SK-N-SH (cell line): Measurements from ENCODE around the gene SPI1. TPM values are rescaled to one million over a fixed set of nuclear protein-coding genes. Genes with fewer than 3 reads are reported as not detected.

Source experiments
- CTCF ChIA-PET: fragments of 300-600, 350-600 bp; formaldehyde crosslinking; extraction: SDS; loops from one replicate; lab custom pipeline; 2021; lab: Yijun Ruan, JAX
- POLR2A ChIA-PET: fragments of 350-600 bp; sonication (Branson Sonifier 250); formaldehyde crosslinking; extraction: SDS; loops from one replicate; lab custom pipeline; 2020; ENCODE audit warnings: antibody characterized with exemption, inconsistent platforms; lab: Yijun Ruan, JAX
- DNase-seq: peaks from one replicate; pipeline ENCODE4 v3.0.0; 2012
- H2AFZ ChIP-seq: fragments of 200-600 bp; sonication (generic); 2 replicates; pipeline ENCODE4 v1.8.1; 2016; ENCODE audit warnings: antibody characterized with exemption, mild to moderate bottlenecking, low read depth
- H3F3A ChIP-seq: fragments of 200-600 bp; sonication (generic); replicated peaks from 2 replicates; pipeline ENCODE3; 2016; ENCODE audit warnings: antibody characterized with exemption, mild to moderate bottlenecking; ENCODE audit not compliant: insufficient read depth
- H3K27ac ChIP-seq, 2 experiments: fragments of 200-500 bp in 1 of 2; fragments of 200-600 bp in 1 of 2; sonication (Bioruptor generic) in 1 of 2; sonication (generic), shearing (Covaris generic) in 1 of 2; 2 replicates each; pipeline versions ENCODE4 v1.5.1 to v1.6.1; 2014 to 2016; ENCODE audit warnings: low read depth in 2 of 2, inconsistent platforms in 1 of 2, low read length in 1 of 2, mild to moderate bottlenecking in 1 of 2, mixed read lengths in 1 of 2
- H3K27me3 ChIP-seq: fragments of 200-600 bp; sonication (generic), shearing (Covaris generic); 2 replicates; pipeline ENCODE4 v1.6.1; 2016; ENCODE audit warnings: mixed run types; ENCODE audit not compliant: insufficient read depth
- H3K36me3 ChIP-seq, 2 experiments: fragments of 200-500 bp in 1 of 2; fragments of 200-600 bp in 1 of 2; sonication (Bioruptor generic) in 1 of 2; sonication (generic) in 1 of 2; replicated peaks in 1 of 2; 2 replicates each; pipeline versions ENCODE3 to v1.5.1; 2014 to 2016; ENCODE audit warnings: low read length in 1 of 2, mild to moderate bottlenecking in 1 of 2; ENCODE audit not compliant: insufficient read depth in 2 of 2, control insufficient read depth in 1 of 2
- H3K4me1 ChIP-seq, 2 experiments: fragments of 200-500 bp in 1 of 2; fragments of 200-600 bp in 1 of 2; sonication (Bioruptor generic) in 1 of 2; sonication (generic), shearing (Covaris generic) in 1 of 2; 2 replicates each; pipeline versions ENCODE4 v1.5.1 to v1.6.1; 2014 to 2016; ENCODE audit warnings: low read depth in 1 of 2, low read length in 1 of 2, mixed run types in 1 of 2; ENCODE audit not compliant: insufficient read depth in 2 of 2, control insufficient read depth in 1 of 2
- H3K4me2 ChIP-seq: fragments of 200-600 bp; sonication (generic), shearing (Covaris generic); 2 replicates; pipeline ENCODE4 v1.6.1; 2017; ENCODE audit warnings: mixed run types
- H3K4me3 ChIP-seq, 2 experiments: fragments of 200-500 bp in 1 of 2; fragments of 200-600 bp in 1 of 2; sonication (Bioruptor generic) in 1 of 2; sonication (generic), shearing (Covaris generic) in 1 of 2; 2 replicates each; pipeline versions ENCODE4 v1.5.1 to v1.8.1; 2014 to 2016; ENCODE audit warnings: low read depth in 2 of 2, inconsistent platforms in 1 of 2, low read length in 1 of 2, mild to moderate bottlenecking in 1 of 2, mixed read lengths in 1 of 2, moderate library complexity in 1 of 2
- H3K79me2 ChIP-seq: fragments of 200-600 bp; sonication (generic); 2 replicates; pipeline ENCODE4 v1.8.1; 2017; ENCODE audit warnings: mild to moderate bottlenecking; ENCODE audit not compliant: insufficient read depth
- H3K9ac ChIP-seq: fragments of 200-600 bp; sonication (generic); 2 replicates; pipeline ENCODE4 v1.6.1; 2017; ENCODE audit warnings: mixed run types
- H3K9me2 ChIP-seq: fragments of 200-600 bp; sonication (generic); 2 replicates; pipeline ENCODE4 v1.6.1; 2017; ENCODE audit warnings: mixed run types
- H3K9me3 ChIP-seq: fragments of 200-600 bp; sonication (generic); 2 replicates; pipeline ENCODE4 v1.6.1; 2017; ENCODE audit warnings: mixed run types, mild to moderate bottlenecking, moderate library complexity
- H4K20me1 ChIP-seq: fragments of 200-600 bp; sonication (generic); 2 replicates; pipeline ENCODE4 v1.6.1; 2017; ENCODE audit warnings: mild to moderate bottlenecking, mixed run types; ENCODE audit not compliant: insufficient read depth
- CHD2 ChIP-seq: fragments of 150-350 bp; IDR thresholded peaks from 2 replicates; pipeline ENCODE4 v1.6.1; 2018; ENCODE audit warnings: low read length; ENCODE audit not compliant: partially characterized antibody
- ELF1 ChIP-seq: IDR thresholded peaks from 2 replicates; pipeline ENCODE4 v1.4.0; 2012
- EZH2phosphoT487 ChIP-seq: fragments of 200-600 bp; sonication (generic); IDR thresholded peaks from 2 replicates; pipeline ENCODE4 v1.6.1; 2017; ENCODE audit warnings: low read depth, mixed run types, mild to moderate bottlenecking, antibody characterized with exemption, moderate library complexity, borderline replicate concordance
- FOSL2 ChIP-seq: IDR thresholded peaks from 2 replicates; pipeline ENCODE4 v1.4.0; 2012; ENCODE audit warnings: low read depth, mild to moderate bottlenecking, moderate library complexity, borderline replicate concordance
- GABPA ChIP-seq: IDR thresholded peaks from 2 replicates; pipeline ENCODE4 v1.4.0; 2012; ENCODE audit warnings: low read depth, mild to moderate bottlenecking
- JUND ChIP-seq: IDR thresholded peaks from 2 replicates; pipeline ENCODE4 v1.4.0; 2012
- NRF1 ChIP-seq: IDR thresholded peaks from 2 replicates; pipeline ENCODE4 v1.6.1; 2012; ENCODE audit warnings: low read depth, mild to moderate bottlenecking, low read length
- POLR2AphosphoS5 ChIP-seq: IDR thresholded peaks from 2 replicates; pipeline ENCODE4 v1.6.1; 2012; ENCODE audit warnings: low read depth, low read length
- RAD21 ChIP-seq: IDR thresholded peaks from 2 replicates; pipeline ENCODE4 v1.6.1; 2012; ENCODE audit warnings: mild to moderate bottlenecking, low read length
- RXRA ChIP-seq: IDR thresholded peaks from 2 replicates; pipeline ENCODE4 v1.4.0; 2012; ENCODE audit warnings: low read depth, mild to moderate bottlenecking, borderline replicate concordance
- SIN3A ChIP-seq: IDR thresholded peaks from 2 replicates; pipeline ENCODE4 v1.6.1; 2012; ENCODE audit warnings: low read depth, mild to moderate bottlenecking, low read length, moderate library complexity, borderline replicate concordance
- SMC3 ChIP-seq: IDR thresholded peaks from 2 replicates; pipeline ENCODE4 v1.6.1; 2012; ENCODE audit warnings: low read depth, low read length, improper control_type of control experiment
- TAF1 ChIP-seq: IDR thresholded peaks from 2 replicates; pipeline ENCODE4 v1.6.1; 2012; ENCODE audit warnings: low read depth, mild to moderate bottlenecking, low read length, moderate library complexity, borderline replicate concordance
- TEAD4 ChIP-seq: IDR thresholded peaks from 2 replicates; pipeline ENCODE4 v1.4.0; 2012; ENCODE audit warnings: mild to moderate bottlenecking, borderline replicate concordance; ENCODE audit not compliant: insufficient read depth
- USF1 ChIP-seq: IDR thresholded peaks from 2 replicates; pipeline ENCODE4 v1.4.0; 2012; ENCODE audit warnings: low read depth, borderline replicate concordance
- WGBS: methylation state at CpG from one replicate; pipeline ENCODE4 v1.1.6; 2017; ENCODE audit warnings: low lambda C conversion rate; 5-methylcytosine and 5-hydroxymethylcytosine counted together
- polyA plus RNA-seq, 3 experiments: library from polyadenylated mRNA; depleted of rRNA; stranded (reverse); fragments of >200 nt; gene quantifications; 2 replicates each; pipeline ENCODE4 v1.2.3, GENCODE V29; 2012
- TF ChIP-seq, protein P1 (sequence below): fragments of 200-600 bp; sonication (generic); IDR thresholded peaks from 2 replicates; pipeline ENCODE4 v1.6.1; 2017; ENCODE audit warnings: antibody characterized with exemption, mild to moderate bottlenecking, moderate library complexity
- TF ChIP-seq, protein P2 (sequence below): IDR thresholded peaks from 2 replicates; pipeline ENCODE4 v1.6.1; 2012; ENCODE audit warnings: mild to moderate bottlenecking, low read depth, low read length, moderate library complexity
- TF ChIP-seq, protein P3 (sequence below): fragments of 150-350 bp; IDR thresholded peaks from 2 replicates; pipeline ENCODE4 v1.6.1; 2016; ENCODE audit warnings: mild to moderate bottlenecking, low read depth, low read length

SPI1 gene
- polyA plus RNA-seq, 1 of the 3 experiments (the other 2 are of a cell fraction) = not detected

DNA sequence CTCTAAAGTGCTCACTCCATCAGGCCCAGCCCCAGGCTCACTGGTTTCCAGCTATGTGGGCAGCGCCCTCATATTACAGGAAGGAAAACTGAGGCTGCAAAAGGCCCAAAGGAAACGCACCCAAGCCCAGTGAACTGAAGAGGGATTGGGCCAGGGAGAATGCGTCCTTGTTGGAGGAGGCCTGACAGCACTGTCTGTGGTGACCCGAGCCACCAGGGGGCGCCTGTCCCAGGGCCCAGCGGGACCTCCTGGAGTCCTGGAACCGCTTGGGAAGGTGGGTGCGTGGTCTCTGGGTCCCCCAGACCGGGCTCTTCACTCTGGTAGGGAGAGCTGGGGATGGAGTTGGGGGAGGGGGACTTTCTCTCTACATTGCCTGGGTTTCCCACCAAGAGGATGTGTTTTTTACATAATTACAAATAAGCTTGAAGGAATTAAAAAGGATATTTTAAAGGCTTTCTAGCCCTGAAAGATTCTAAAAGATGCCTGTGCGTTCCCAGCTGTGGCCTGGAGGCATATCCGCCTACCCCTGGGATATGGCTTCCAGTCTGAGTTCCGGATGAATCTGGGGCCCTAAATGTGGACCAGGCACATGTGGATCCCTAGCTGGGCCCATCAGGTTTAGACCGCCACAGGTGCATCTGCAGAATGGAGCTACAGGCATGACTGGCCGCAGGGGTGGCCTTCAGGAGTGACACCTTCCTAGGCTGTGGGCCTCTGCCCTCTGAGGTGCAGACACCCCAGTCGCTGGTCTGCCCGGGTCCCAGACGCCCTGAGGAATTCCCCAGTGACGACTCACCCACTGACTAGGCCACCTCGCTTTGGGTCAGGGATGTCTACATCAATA lies 4.2 kb downstream of the SPI1 start:
- Histone ChIP-seq H3K9me3 (no peaks in the 10 kb centered on the region), H3K4me2 (no peak overlapping the region), H3K9ac (no peak overlapping the region), H2AFZ (0 out of 2 replicates have a peak overlapping the region, but pooled peaks have one; percentile 37), H3K4me1 (peaks cover 0 to 4% of the 10 kb centered on the region in 2 experiments; a peak in 1 of 4 replicates), H3K27me3 (no peaks in the 10 kb centered on the region), H3K79me2 (no peaks in the 10 kb centered on the region), H4K20me1 (no peaks in the 10 kb centered on the region), H3K27ac (no peak overlapping the region), H3K36me3 (no peaks in the 10 kb centered on the region), H3K4me3 (no peak overlapping the region)
- WGBS = 38% methylated on average over 14 of the region's 19 CpGs
- CTCF ChIA-PET = interaction anchor here (0.6 to 7.4 kb wide), 35 partner anchors 10 to 485 kb away, joined by 3 to 239 read pairs (median 4); partner anchors contain the start of genes ACP2, MYBPC3, RAPSN and SLC39A13
- TF ChIP-seq FOSL2 = peak; percentile 45; the same call in 1 of the 2 replicates
- TF ChIP-seq SMC3 = peak; percentile 95
- TF ChIP-seq RAD21 = peak; percentile 77
- TF ChIP-seq, protein P1, sequence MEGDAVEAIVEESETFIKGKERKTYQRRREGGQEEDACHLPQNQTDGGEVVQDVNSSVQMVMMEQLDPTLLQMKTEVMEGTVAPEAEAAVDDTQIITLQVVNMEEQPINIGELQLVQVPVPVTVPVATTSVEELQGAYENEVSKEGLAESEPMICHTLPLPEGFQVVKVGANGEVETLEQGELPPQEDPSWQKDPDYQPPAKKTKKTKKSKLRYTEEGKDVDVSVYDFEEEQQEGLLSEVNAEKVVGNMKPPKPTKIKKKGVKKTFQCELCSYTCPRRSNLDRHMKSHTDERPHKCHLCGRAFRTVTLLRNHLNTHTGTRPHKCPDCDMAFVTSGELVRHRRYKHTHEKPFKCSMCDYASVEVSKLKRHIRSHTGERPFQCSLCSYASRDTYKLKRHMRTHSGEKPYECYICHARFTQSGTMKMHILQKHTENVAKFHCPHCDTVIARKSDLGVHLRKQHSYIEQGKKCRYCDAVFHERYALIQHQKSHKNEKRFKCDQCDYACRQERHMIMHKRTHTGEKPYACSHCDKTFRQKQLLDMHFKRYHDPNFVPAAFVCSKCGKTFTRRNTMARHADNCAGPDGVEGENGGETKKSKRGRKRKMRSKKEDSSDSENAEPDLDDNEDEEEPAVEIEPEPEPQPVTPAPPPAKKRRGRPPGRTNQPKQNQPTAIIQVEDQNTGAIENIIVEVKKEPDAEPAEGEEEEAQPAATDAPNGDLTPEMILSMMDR = peak; percentile 96
- TF ChIP-seq RXRA = no peak
- TF ChIP-seq, all 33 proteins: peak for 4
- H3F3A ChIP-seq = no peaks in the 10 kb centered on the region
- DNase-seq = peak; percentile 92
- H3K9me2 ChIP-seq = no peaks in the 10 kb centered on the region
- POLR2A ChIA-PET = interaction anchor here (0.8 kb wide), 1 partner anchor 38 kb away, joined by 3 read pairs; no protein-coding TSS in a partner anchor

GRCh38 chr11:47372422-47372821 lies 5.9 kb downstream of the SPI1 start:
- 83% methylated on average over 7 of the region's 7 CpGs for WGBS
- Histone ChIP-seq H2AFZ (no peak overlapping the region), H3K9ac (no peak overlapping the region), H3K4me1 (peaks cover 0 to 4% of the 10 kb centered on the region in 2 experiments; a peak in 1 of 4 replicates), H3K27me3 (no peaks in the 10 kb centered on the region), H3K9me3 (no peaks in the 10 kb centered on the region), H3K36me3 (no peaks in the 10 kb centered on the region), H3K4me2 (no peak overlapping the region), H3F3A (no peaks in the 10 kb centered on the region), H3K4me3 (no peak overlapping the region), H3K79me2 (no peaks in the 10 kb centered on the region), H3K27ac (no peak overlapping the region), H4K20me1 (no peaks in the 10 kb centered on the region), H3K9me2 (no peaks in the 10 kb centered on the region)
- POLR2A ChIA-PET = interaction anchor here (1.0 kb wide), 1 partner anchor 124 kb away, joined by 4 read pairs; the partner anchor contains the start of gene ACP2
- no peak for DNase-seq
- CTCF ChIA-PET = interaction anchor here (1.0 to 7.4 kb wide), 10 partner anchors 12 to 219 kb away, joined by 3 to 239 read pairs (median 9); partner anchors contain the start of genes MYBPC3 and SLC39A13
- TF ChIP-seq EZH2phosphoT487 = no peak
- TF ChIP-seq USF1 = no peak
- no peak for TF ChIP-seq JUND
- TF ChIP-seq CHD2 = no peak
- TF ChIP-seq ELF1 = no peak
- TF ChIP-seq SIN3A = no peak
- no peak for TF ChIP-seq GABPA
- no peak for TF ChIP-seq NRF1
- TF ChIP-seq SMC3 = no peak
- no peak for TF ChIP-seq FOSL2
- no peak for TF ChIP-seq POLR2AphosphoS5
- no peak for TF ChIP-seq TEAD4
- TF ChIP-seq, protein P2, sequence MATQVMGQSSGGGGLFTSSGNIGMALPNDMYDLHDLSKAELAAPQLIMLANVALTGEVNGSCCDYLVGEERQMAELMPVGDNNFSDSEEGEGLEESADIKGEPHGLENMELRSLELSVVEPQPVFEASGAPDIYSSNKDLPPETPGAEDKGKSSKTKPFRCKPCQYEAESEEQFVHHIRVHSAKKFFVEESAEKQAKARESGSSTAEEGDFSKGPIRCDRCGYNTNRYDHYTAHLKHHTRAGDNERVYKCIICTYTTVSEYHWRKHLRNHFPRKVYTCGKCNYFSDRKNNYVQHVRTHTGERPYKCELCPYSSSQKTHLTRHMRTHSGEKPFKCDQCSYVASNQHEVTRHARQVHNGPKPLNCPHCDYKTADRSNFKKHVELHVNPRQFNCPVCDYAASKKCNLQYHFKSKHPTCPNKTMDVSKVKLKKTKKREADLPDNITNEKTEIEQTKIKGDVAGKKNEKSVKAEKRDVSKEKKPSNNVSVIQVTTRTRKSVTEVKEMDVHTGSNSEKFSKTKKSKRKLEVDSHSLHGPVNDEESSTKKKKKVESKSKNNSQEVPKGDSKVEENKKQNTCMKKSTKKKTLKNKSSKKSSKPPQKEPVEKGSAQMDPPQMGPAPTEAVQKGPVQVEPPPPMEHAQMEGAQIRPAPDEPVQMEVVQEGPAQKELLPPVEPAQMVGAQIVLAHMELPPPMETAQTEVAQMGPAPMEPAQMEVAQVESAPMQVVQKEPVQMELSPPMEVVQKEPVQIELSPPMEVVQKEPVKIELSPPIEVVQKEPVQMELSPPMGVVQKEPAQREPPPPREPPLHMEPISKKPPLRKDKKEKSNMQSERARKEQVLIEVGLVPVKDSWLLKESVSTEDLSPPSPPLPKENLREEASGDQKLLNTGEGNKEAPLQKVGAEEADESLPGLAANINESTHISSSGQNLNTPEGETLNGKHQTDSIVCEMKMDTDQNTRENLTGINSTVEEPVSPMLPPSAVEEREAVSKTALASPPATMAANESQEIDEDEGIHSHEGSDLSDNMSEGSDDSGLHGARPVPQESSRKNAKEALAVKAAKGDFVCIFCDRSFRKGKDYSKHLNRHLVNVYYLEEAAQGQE = no peak
- TF ChIP-seq TAF1 = no peak
- TF ChIP-seq, protein P3, sequence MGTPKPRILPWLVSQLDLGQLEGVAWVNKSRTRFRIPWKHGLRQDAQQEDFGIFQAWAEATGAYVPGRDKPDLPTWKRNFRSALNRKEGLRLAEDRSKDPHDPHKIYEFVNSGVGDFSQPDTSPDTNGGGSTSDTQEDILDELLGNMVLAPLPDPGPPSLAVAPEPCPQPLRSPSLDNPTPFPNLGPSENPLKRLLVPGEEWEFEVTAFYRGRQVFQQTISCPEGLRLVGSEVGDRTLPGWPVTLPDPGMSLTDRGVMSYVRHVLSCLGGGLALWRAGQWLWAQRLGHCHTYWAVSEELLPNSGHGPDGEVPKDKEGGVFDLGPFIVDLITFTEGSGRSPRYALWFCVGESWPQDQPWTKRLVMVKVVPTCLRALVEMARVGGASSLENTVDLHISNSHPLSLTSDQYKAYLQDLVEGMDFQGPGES = no peak
